ENCODE measurements around the gene TFPI2.

DNA sequence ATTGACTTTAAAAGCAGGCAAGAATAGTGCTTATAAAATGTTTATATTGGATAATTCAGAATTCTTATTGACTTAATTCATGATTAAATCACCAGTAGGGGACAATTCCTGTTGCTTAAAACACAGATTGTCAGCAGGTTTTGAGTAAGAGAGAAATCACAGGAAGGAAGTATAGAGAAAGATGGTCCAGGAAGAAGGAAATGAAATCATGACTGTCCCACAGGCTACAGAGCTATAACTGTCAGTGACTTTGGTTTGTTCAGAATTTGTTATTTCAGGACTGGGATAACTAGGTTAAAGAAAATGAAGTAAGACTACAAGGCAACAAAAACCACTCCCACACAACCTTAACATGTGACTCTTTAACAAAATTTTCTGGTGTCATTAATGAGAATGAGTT is 22.6 kb upstream of the TFPI2 start:
- TF ChIP-seq, protein P1, sequence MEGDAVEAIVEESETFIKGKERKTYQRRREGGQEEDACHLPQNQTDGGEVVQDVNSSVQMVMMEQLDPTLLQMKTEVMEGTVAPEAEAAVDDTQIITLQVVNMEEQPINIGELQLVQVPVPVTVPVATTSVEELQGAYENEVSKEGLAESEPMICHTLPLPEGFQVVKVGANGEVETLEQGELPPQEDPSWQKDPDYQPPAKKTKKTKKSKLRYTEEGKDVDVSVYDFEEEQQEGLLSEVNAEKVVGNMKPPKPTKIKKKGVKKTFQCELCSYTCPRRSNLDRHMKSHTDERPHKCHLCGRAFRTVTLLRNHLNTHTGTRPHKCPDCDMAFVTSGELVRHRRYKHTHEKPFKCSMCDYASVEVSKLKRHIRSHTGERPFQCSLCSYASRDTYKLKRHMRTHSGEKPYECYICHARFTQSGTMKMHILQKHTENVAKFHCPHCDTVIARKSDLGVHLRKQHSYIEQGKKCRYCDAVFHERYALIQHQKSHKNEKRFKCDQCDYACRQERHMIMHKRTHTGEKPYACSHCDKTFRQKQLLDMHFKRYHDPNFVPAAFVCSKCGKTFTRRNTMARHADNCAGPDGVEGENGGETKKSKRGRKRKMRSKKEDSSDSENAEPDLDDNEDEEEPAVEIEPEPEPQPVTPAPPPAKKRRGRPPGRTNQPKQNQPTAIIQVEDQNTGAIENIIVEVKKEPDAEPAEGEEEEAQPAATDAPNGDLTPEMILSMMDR (IDR thresholded peaks at IDR 0.05 in 4 of 5, conservative IDR thresholded peaks at IDR 0.05 in 1 of 5): no peak
- no peak for TF ChIP-seq POLR2A (IDR thresholded peaks at IDR 0.05)
